GM21529 (cell line): ENCODE measurements around the gene PRDX2.

Experiments
- ATAC-seq: cut with Tn5 transposase; IDR thresholded peaks from one replicate; pipeline ENCODE4 v1.9.1; 2021; ENCODE audit not compliant: unreplicated experiment

Gene PRDX2

GRCh38 chr19:12792853-12793289 is 8.7 kb downstream of the PRDX2 start:
- no peak for ATAC-seq

GRCh38 chr19:12792051-12792852 is 9.3 kb downstream of the PRDX2 start:
- ATAC-seq = no peak

- ATAC-seq = peak; percentile 30
Measured at GRCh38 chr19:12791345-12792050, 10.1 kb downstream of the PRDX2 start, which contains the start of gene JUNB. TSS of gene JUNB (plus strand) at chr19:12791486. CDS start at chr19:12791772, 286 bp downstream.

- no peak for ATAC-seq
Measured at GRCh38 chr19:12790628-12791344, 10.8 kb downstream of the PRDX2 start.

- ATAC-seq = peak; percentile 39
Measured at GRCh38 chr19:12789904-12790619, 11.5 kb downstream of the PRDX2 start.

- ATAC-seq = no peak
Measured at GRCh38 chr19:12789098-12789903, 12.3 kb downstream of the PRDX2 start.

GRCh38 chr19:12788682-12789097 is 12.9 kb downstream of the PRDX2 start:
- ATAC-seq = no peak

- ATAC-seq = no peak
Measured at GRCh38 chr19:12788042-12788681, 13.4 kb downstream of the PRDX2 start.

GRCh38 chr19:12787458-12787857 is 14.1 kb downstream of the PRDX2 start:
- no peak for ATAC-seq

GRCh38 chr19:12786952-12787351 is 14.6 kb downstream of the PRDX2 start:
- no peak for ATAC-seq

- ATAC-seq = no peak
Measured at GRCh38 chr19:12786141-12786870, 15.3 kb downstream of the PRDX2 start.

- ATAC-seq = no peak
Measured at GRCh38 chr19:12785431-12786031, 16.1 kb downstream of the PRDX2 start.

GRCh38 chr19:12784871-12785430 is 16.6 kb downstream of the PRDX2 start:
- no peak for ATAC-seq

GRCh38 chr19:12784394-12784870 is 17.2 kb downstream of the PRDX2 start:
- no peak for ATAC-seq

- no peak for ATAC-seq
Measured at GRCh38 chr19:12783849-12784393, 17.7 kb downstream of the PRDX2 start.

GRCh38 chr19:12783291-12783848 is 18.2 kb downstream of the PRDX2 start:
- ATAC-seq = no peak
